ENCODE measurements around the gene CNTNAP5.
A peak's percentile ranks its signal among the peaks of the same experiment; 100 is the strongest.

CNTNAP5 gene

DNA sequence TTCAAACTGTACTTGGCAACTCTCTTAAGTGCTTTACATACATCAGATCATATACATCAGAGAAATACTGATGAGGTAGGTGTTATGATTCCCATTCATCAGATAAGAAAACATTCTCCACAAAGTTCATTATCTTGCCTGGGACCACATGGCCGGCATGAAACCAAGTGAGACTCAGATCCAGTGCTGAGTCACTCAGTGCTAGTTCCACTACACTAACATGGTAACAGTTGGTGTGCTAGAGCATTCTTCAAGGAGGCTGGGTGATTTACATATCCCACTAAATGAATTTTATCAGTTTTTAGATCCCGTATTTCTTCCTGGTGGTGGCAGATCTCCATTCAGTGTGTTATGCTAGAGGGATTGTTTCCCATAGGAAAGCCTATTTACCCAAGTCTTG lies 772.0 kb downstream of the CNTNAP5 start:
- H3K27ac ChIP-seq = no peak overlapping the region
- TF ChIP-seq ZFX (IDR thresholded peaks at IDR 0.05; ENCODE audit: borderline replicate concordance) (no peak), CTCF (IDR thresholded peaks at IDR 0.05) (no peak)

DNA sequence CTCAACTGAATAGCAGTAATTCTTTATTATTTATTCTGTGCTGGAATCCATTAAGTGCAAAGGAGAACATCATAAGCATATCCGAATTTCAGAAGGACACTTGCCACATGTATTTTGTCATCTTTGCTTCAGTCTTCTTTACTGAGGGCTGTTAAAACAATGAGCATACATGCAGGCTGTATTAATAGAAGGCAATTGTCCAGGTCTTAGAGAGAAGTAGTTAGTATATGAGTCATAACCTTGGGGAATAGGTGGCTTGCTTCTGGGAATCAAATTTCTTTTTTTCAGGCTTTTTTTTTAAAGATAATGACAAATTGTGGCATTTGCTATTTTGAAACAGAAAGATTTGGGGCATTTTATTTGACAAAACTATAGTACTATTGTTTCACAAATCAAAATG lies 773.5 kb downstream of the CNTNAP5 start:
- TF ChIP-seq CTCF (IDR thresholded peaks at IDR 0.05) (no peak), ZFX (IDR thresholded peaks at IDR 0.05; ENCODE audit: borderline replicate concordance) (no peak)
- H3K27ac ChIP-seq = no peak overlapping the region

DNA sequence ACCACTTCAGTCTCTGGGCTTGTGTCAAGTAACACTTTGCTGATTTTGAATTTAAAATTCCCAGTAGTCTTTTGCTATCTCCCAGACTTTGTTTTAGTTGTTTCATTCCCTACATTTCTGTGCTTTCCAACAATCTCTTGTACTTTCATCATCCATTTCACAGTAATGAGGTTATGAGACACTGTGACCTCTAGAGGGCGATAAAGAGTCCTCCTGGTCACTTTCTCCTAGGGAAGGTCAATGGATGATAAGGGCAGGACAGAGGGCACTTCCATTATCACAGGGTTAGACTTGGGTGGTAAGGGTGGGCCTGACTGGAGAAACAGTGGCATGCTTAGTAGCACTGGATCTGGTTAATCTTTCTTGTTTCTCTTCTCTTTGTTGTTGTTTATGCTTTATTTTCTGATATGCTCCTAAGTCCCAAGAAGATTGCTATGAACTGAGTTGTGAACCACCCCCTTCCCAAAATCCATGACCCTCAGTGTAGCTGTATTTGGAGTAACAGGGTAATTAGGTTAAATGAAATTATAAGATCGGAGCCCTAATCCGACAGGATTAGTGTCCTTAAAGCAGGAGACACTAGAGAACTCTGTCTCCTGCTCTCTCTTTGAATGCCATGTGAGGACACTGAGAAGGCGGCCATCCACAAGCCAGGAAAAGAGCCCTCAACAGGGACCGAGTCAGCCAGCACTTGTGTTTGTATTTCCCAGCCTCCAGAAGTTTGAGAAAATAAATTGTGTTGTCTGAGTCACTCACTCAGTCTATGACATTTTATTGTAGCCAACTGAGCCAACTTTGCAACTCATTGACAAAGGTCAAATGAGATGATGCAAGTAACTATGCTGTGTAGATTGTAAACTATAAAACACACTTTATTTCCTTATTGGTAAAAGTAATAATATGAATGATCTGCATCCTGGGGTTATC lies 779.2 kb downstream of the CNTNAP5 start:
- TF ChIP-seq CTCF (IDR thresholded peaks at IDR 0.05) = peak; percentile 76
- TF ChIP-seq ZFX (IDR thresholded peaks at IDR 0.05; ENCODE audit: borderline replicate concordance) = no peak
- H3K27ac ChIP-seq = no peak overlapping the region

- TF ChIP-seq CTCF (IDR thresholded peaks at IDR 0.05) = no peak
- no peak for TF ChIP-seq ZFX (IDR thresholded peaks at IDR 0.05; ENCODE audit: borderline replicate concordance)
- H3K27ac ChIP-seq = no peak overlapping the region
These were observed 780.0 kb downstream of the CNTNAP5 start for GRCh38 chr2:124805060-124805459.

GRCh38 chr2:124810132-124810531 lies 785.0 kb downstream of the CNTNAP5 start:
- H3K27ac ChIP-seq = no peak overlapping the region
- TF ChIP-seq CTCF (IDR thresholded peaks at IDR 0.05) (peak; percentile 37), ZFX (IDR thresholded peaks at IDR 0.05; ENCODE audit: borderline replicate concordance) (no peak)

DNA sequence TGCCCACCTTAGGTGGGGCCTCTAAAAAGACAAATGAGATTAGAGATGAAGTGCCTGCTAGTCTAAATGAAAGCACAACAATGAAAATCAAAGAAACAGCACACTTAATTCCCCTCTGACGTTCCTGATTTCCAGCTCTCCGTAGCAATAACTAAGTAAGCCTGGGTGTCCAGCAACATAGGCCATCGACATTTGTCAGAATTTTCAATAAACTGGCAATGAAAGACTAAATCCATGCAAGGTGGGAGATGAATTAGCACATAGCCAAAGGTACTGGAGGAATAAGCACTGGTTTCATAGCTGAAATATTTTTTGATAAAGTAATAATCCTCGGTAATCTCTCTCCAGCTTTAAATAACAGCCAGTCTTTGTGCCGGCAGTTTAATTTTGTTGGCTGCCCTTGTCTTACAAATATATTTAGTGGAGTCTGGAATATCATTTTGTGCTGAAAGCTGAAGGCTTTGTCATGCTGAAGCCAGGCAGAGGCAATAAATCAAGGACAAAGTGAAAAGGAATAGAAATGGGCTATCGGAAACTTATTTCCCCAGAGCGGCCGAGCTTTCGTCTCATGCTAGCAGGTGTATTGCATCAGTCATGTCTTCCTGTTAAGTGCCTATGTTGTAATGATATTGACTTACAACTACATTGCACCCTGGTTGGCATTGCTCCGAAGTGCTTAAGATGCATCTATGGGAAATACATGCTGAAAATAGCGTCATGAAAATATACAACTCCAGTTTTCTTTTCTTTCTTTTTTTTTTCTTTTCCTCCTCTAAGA lies 790.1 kb downstream of the CNTNAP5 start:
- no peak overlapping the region for H3K27ac ChIP-seq
- no peak for TF ChIP-seq ZFX (IDR thresholded peaks at IDR 0.05; ENCODE audit: borderline replicate concordance)
- no peak for TF ChIP-seq CTCF (IDR thresholded peaks at IDR 0.05)

GRCh38 chr2:124816007-124816406 lies 790.9 kb downstream of the CNTNAP5 start:
- H3K27ac ChIP-seq = no peak overlapping the region
- TF ChIP-seq CTCF (IDR thresholded peaks at IDR 0.05) (no peak), ZFX (IDR thresholded peaks at IDR 0.05; ENCODE audit: borderline replicate concordance) (no peak)
